Stimulated activated CD8-positive, alpha-beta memory T cell treated with anti-CD3 and anti-CD28 coated beads, Interleukin-7, amount 100 ng/mL, for 4 hours (primary cell): ENCODE data around the gene NAPA.

Source experiments
- DNase-seq, 2 donors: peaks; one replicate each; pipeline ENCODE4 v3.0.0-alpha.2; 2020; ENCODE audit warnings: low read depth in 2 of 2

NAPA gene

DNA sequence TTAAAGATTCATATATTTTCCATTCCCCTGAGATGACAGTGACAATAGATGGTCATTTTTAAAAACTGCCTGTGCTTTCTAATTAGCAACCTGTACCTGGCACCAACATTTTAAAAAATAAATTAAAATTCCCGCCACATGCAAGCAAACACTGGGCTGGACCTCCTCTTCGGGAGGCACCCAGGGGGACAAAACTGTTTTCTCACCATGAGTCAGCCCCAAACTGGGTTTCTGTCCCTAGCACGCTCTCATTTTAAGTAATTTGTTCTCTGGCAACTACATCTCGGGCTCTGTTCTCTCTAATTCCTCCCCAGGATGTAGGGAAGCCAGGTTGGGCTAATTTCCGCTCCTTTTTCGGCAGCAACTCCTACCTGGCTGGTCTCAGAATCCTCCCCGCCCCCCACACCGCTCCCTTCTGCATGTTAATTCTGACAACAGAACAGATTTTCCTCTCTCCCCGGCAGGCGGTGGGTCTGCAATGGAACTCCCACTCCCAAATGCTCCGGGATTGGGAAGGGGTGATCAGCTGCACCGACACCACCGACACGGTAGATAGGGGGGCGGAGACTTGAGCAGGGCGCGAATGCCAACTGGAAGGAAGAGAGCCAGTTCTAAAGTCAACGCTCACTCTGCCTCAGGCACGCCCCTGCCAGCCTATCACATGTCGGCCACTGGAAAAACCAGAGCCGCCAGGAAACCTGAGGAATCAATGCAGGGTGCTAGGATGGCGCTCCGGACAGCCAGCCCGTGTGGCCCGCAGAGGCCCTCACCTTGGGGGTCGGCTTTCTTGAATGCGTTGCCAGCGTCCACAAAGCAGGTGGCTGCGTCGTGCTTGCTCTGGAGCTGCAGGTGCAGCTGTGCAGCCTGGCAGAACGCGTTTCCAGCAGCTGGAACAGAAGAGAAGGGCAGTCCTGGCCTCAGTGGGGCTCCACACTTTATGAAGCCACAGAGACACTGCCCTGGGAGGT, 14.7 kb downstream of the NAPA start:
- no peak for DNase-seq

DNA sequence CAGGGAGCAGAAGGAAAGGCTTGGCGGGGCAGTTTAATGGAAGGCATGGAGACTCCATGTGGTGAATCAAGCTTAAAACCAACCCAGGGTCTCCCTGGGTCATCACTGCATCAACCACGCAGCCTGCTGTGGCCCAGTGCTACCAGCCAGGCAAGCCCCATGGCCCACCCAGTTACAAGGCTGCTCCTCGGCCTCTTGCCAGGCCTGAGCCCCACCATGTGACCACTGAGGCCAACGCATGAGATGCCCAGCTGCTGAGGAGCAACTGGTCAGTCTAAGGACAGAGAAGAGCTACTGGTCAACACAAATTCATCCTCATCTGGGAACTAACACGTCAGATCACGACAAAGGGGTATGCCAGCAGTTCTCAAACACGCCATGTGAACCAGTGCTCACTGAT, 15.5 kb downstream of the NAPA start:
- no peak for DNase-seq

DNA sequence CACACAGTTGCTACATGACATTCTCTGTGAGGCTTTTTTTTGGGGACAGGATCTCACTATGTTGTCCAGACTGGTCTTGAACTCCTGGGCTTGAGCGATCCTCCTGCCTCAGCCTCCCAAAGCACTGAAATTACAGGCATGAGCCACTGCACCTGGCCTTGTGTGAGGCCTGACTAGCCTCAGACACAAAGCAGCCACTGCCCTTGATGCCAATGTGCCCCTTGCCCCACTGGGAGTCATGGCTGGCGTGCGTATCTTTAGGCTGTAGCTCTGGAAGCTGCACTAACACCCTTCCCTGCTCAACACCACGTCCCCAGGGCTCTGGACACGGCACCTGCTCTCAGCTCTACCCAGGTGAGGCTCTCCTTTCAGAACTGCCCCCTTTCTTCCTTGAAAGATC, 16.3 kb downstream of the NAPA start:
- no peak for DNase-seq

DNA sequence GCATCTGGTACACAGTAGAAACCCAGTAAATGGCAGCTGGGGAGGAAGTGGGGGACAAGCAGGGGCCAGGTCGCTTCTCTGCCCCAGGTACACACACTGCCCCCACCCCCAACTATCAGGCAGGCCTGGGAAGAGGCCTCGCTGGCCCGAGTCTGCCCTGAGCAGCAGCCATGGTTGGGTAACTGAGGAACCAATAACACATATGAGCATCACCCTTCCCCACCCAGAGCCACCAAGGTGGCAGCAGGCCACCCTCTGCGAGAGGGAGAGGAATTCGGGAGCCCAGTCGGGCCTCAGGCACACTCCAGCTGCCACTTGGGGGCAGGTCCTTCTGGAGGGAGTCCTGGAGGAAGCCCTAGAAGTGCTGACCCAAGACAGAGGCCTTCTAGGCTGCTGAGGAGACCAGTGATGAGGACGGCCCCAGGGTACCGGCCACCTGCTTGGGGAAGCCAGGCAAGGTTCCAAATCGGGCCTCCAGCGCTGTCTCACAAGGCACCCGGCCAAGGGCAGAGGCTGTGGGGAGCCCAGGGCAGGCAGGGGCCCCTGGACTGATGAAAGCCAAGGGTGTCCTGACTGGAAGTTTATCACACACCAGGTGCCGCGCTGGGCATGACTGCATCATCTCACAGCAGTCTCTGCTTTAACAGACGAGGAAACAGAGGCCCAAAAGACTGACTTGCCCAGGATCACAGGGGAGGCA, 16.9 kb downstream of the NAPA start:
- no peak for DNase-seq

DNA sequence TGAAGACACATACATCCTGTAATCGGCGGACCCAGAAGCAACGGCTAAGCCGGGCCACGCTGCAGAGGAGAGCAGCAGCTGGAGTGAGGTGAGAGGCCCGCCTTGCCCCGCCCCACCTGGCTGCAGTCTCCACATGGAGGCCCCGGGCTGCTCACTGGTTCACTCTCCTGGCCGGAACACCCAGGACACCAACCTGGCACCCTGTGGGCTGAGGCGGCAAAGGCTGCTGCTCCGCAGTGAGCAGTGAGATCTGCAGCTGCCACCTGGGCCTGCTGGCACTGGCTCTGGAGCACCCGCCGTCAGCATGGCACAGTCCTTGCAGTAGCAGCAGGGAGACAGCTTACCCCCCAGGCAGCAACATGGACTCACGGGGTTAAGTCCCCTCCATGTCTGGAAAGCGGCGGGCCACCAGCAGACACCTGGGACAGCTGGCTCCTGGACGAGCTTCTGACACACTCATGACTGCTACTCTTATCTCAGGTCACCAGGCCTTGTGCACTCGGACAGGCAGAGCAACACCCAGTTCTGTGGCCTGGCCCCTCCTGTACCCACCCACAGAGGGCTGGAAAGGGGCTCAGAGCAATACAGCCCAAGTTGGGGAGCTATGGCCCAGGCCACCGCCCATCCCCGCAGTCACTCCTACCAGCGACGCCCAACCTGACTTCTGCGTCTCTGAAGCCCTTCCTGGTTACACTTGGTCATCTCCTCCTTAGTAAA, 17.7 kb downstream of the NAPA start:
- no peak for DNase-seq

DNA sequence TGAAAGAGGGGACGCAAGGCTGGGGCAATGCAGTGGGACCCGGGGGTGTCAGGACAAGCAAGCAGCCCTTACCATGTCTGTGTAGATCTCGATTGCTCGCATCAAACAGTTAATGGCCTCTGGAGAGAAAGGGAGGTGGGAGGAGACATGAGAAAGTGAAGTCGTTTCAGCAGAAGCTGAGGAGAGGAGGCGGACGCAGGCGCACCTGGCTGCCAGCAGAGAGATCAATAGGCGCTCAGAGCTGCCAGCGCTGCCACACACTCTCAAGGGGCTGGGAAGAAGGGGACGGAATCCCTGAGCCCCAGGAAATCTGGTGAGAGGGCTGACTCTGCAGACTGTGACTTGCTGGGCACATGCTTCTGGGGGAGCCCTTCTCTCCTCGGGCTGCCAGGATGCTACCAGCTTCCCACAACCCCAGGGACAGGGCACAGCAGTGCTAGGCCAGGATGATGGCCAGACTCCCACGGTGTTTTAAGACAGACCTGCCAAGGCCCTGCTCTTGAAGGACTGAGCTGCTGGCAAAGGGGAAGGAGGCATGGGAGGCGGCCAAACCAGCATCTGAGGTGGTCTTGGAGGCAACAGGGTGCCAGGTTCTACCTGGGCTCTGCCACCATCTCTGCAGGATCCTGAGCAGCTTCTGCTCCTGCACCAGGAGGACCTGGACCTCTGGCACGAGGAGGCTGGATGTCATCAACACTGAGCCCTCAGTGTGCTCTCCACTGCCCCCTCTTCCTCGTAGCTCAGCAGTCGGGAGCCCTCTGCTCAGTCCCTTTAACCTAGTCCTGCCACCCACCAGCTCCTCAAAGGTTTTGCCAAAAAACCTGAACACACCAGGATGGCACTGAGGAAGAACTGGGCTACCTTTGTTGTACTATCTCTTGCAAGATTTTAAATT, 19.1 kb downstream of the NAPA start:
- no peak for DNase-seq

DNA sequence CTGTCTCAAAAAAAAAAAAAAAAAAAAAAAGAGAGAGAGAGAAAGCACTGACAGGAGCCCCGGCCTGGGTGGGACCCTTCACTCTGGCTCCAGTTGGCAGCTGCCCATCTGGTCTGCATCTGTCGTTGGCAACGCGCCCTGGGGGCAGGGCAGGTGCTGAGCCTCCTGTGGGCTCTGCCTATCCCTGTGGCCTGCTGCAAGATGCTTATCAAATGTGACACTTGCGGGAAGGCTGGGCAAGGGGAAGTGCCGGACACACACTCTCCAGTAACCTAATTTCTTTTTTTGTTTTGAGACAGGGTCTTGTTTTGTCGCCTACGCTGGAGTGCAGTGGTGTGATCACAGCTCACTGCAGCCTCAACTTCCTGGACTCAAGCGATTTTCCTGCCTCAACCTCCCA, 20.1 kb downstream of the NAPA start:
- DNase-seq, result no peak

DNA sequence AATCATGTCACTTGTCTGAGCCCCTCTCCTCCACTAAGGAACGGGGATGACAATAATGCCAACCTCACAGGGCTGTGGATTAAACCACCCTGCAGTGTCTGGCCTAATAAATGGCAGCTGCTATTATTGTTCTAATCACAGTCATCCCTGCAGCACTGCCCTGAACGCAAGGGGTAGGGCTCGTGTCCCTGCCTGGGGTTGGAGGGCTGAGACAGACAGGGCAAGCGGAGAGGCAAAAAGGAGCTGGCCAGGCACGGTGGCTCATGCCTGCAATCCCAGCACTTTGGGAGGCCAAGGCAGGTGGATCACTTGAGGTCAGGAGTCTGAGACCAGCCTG, 20.7 kb downstream of the NAPA start:
- DNase-seq, result no peak

DNA sequence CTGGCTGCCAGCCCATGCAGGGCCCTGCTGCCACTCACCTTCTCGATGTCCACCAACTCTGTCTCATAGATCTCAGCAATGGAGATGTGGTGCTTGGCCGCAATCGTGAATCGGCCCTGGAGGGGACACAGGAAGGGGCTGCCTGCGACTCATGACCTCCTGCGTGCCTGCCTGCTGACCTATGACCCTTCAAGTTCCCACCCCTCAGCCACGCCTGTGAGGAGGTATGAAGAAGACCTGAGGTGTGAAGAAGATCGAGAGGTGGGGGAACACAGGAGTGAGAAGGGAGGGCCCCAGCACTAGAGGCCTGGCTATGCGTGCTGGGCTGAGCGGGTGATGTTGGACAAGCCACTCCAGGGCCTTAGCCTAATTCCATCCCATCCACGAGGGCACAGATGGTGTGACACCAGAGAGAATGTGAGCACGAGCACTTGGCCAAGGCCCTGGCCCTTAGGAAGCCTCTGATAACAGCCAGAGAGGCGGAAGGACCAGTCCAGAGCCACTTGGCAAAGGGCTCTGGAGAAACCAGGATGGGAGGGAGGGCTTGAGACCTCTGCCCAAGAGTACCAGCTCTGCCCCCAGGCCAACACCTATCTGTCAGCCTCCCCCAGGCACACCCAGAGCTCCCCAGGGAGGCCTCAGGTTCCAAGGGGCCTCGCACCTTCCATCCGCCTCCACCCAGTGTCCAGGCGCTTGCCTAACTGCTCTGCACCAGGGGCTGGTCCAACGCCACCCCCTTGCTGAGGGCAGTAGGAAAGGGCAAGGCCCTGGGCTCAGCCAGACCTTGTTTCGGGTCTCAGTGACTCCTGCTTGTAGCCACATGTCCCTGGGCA, 21.3 kb downstream of the NAPA start:
- no peak for DNase-seq

DNA sequence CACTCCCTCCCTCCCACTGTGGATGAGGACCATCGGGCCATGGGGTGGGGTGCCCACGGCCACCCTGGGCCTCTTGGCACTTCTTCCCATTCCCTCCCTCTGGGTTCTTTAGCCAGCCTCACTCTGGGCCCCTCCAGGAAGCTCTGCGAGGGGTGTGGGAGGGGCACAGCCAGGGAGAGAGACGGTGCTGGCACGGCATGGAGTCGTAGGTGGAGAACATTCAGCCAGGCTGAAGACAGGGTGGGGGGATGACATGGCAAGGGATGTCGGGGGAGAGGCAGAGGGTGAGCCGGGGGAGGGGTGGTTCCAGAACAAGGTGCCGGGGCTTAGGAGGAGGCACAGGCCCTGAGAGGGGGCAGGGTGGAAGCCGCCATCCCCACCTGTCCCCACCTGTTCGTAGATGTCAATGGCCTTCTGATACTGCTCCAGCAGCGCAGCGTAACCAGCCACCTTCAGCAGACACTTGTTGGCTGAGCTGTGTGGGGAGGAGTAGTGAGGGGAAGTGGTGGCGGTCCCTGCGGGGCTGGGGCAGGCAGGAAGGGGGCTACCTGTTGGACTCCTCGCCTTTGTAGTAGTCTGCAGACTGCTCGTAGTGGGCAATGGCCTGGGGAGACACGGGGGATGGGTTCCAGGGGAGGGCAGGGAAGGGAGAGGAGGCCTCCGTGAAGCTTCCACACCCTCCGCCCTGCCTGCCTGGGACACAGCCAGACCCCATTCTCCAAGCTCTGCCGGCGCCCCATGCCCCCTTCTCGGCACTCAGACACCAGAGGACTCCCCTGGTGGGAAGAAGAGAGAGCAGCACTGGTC, 22.1 kb downstream of the NAPA start:
- DNase-seq, result no peak

DNA sequence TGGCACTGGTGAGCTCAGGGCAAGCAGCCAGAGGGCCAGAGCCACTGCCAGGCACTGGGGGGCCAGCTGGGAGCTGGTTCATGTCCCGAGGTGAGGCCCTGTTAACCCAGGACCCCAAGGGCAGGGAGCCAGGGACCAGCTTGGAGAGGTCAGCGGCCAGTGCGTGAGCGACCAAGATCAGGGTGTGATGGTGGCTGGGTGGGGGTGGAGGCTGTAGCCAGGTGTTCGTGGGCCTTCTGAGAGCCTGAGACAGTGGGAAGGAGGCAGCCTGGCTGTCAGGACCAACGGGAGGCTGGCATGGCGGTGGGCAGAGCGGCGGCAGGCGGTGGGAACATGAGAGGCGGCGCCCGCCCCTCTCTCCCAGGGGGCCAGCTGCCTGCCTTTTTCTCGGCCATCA, 22.7 kb downstream of the NAPA start:
- no peak for DNase-seq

DNA sequence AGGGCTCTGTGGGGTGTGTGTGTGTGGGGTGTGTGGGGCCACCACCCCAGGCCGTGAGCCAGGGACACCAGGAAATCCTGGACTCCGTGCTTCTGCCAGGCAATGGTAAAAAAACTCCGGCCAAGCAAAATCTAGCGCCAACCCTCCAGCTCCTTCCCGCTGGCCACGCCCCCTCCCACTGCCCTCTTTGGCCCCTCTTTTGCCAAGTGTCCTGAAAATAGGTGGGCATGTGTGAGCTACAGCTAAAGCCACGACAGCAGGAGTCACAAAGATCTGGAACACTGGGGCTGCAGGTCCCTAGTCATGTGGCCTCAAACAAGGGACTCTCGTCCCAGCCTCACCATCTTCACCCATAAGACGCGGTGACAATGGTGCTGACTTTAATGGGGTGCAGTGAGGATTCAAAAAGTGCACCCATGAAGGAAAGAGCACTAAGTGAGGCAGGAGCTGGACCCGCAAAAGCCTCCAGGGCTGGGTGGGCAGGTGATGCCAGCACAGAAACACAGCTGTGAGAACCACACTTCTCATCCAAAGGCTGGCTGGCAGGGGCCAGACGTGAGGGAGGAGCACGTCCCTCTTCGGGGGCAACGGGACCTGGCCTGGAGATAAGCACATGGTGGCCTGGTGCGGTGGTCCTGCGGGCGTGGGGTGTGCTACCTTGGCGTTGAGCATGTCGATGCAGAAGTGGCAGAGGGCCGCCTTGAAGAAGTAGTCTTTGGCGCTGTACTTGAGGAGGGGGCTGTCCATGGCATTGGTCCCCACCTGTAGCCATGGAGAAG, 23.3 kb downstream of the NAPA start:
- no peak for DNase-seq

DNA sequence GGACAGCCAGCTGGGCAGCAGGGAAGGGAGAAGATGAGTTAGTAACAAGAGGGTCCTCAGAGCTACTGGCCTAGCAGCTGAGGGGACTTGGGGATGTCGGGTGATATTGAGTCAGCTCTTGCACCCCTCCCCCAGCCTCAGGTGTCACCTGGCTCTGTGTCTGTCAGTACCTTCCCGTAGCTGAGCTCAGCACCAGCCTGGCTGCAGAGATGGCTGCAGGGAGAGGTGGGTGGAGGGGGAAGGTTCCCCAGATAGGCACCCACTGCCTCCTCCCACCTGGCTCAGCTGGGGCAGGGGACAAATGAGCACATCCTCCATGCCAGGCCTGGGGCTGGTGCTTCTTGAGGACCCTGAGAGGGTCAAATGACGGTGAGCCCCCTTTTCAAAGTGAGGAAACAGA, 24.0 kb downstream of the NAPA start:
- no peak for DNase-seq

DNA sequence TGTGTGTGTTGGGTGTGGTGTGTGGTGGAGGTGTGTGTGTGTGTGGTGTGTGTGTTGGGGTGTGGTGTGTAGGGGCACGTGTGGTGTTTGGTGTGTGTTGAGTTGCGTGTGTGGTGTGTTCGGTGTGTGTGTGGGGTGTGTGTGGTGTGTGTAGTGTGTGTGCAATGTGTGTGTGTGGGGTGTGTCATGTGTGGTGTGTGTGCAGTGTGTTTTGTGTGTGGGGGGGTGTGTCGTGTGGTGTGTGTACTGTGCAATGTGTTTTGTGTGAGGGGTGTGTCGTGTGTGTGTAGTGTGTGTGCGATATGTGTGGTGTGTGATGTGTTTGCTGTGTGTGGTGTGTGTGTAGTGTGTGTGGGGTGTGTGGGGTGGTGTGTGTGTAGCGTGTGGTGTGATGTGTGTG, 24.8 kb downstream of the NAPA start:
- DNase-seq, result no peak

DNA sequence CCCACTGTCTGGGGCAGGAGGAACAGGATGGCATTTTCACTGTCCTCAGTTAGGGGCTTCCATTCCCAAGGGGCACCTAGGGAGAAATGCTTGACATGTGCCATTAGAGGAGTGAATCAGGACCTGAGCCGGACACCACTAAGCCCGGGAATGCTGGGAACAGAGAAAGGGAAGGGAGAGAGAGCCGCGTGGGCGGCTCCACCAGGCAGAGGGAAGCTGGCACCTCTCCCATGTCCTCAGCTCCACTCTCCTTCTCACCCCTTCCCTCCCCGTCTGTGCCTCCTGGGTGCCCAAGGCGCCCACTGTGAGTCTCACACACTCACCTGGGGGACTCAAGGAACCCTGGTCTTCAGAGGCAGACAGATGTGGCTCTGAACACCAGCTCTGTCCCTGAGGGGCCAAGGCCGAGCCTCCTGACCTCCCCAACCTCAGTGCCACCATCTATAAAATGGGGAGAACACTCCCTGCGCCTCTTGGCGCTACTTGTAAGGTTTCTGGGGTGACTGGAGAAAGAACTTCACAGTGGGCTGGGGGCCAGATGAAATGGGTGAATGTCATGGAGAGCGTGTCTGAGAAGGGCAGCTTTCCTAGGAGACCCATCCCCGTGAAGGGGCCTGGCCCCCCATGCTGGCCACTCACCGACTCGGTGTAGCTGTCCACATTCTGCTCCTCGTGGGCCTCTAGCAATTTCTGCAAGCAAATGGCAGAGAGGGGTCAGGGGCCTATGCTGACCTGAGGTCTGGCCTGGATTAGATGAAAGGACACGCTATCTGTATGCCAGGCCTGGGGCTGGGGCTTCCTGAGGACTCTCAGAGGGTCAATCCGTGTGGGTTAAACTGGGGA, 25.6 kb downstream of the NAPA start:
- DNase-seq, result no peak

DNA sequence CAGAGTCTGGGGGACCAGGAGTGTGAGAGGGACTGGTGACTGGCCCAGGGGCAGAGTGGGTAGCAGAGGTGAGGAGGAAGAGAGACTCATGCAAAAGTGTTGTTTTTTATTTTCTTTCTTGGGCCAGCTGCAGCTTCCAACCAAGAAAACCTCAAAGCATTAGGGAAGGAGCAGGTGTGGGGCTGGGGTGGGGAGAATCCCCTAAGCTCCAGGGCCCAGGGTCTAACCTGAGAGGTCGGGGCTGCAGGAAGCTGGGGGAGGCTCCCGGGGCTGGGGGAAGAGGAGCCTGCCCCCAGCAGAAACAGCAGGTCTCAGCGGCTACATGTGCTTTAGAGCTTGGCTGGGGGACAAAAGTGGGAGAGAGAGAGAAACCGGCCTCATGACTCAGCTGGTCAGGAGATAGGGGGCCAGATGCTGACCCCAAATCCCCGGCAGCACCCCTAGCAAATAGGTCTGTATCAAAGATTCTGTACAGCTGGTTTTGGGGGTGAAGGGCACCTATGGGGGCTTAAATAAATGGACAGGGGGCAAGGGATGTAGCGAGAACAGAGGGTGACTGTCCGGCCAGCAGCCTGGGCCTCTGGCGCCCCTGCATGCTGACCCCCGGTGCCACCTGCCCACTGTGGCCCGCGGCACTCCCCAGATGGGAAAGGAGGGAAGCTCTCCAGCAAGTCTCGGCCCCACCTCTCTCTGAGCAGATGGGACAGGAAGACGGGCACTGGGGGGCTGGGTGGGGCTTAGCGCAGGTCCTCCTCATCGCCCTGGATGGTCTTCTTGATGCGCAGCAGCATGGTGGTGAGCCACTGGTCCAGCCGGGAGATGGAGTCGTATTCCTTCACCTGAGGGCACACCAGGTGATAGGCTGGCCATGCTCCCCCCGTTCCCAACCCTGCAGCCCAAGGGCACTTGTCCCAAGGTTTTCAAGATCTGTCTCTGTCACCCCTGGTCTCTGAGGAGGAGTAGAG, 27.0 kb downstream of the NAPA start:
- DNase-seq, result no peak

DNA sequence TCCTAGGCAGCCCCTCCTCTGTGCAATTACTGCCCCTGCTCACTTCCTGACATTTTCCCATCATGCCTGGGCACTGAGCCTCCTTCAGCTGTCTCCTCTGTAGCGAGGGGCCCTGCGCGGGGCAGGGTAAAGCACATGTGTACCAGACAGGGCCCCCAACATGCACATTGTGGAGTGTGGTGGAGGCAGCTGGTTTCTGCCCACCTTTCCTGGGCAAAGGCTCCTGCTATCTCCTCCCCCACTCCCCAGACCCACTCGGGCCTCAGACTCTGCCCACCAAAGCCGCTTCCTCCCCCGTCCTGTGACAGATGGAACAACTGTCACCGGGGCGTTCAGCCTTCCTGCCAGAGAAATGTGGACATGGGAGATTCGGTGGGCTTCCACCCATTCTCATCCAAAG, 28.0 kb downstream of the NAPA start:
- DNase-seq, result no peak
